Activated T-cell treated with anti-CD3 and anti-CD28 coated beads for 48 hours (primary cell): Measurements from ENCODE around the gene SARDH.
"Not testable (repeated sequence)": the region's sequence is repeated elsewhere in the genome, so short reads cannot be mapped to it uniquely, and the experiment has no call there.

Experiments used
- DNase-seq: peaks from one replicate; pipeline ENCODE4 v3.0.0-alpha.2; 2020; ENCODE audit warnings: low read depth

The SARDH gene

GRCh38 chr9:133775951-133776905 lies 38.1 kb upstream of the SARDH start:
- DNase-seq = no peak

- DNase-seq = no peak
These were observed 37.1 kb upstream of the SARDH start for GRCh38 chr9:133775291-133775690.

GRCh38 chr9:133774799-133775198 lies 36.6 kb upstream of the SARDH start:
- DNase-seq = no peak

- no peak for DNase-seq
These were observed 35.9 kb upstream of the SARDH start for GRCh38 chr9:133773889-133774655.

GRCh38 chr9:133772581-133772980 lies 34.4 kb upstream of the SARDH start:
- no peak for DNase-seq

- DNase-seq = no peak
These were observed 33.6 kb upstream of the SARDH start for GRCh38 chr9:133771486-133772482.

GRCh38 chr9:133770076-133770777 lies 32.1 kb upstream of the SARDH start:
- no peak for DNase-seq

GRCh38 chr9:133769511-133770075 lies 31.4 kb upstream of the SARDH start:
- DNase-seq = no peak

- no peak for DNase-seq
These were observed 30.8 kb upstream of the SARDH start for GRCh38 chr9:133768859-133769510.

- DNase-seq = no peak
These were observed 30.3 kb upstream of the SARDH start for GRCh38 chr9:133768371-133768858.

GRCh38 chr9:133767625-133768024 lies 29.5 kb upstream of the SARDH start:
- no peak for DNase-seq

GRCh38 chr9:133767008-133767407 lies 28.9 kb upstream of the SARDH start:
- no peak for DNase-seq

GRCh38 chr9:133766234-133766633 lies 28.1 kb upstream of the SARDH start:
- DNase-seq = not testable (repeated sequence)

- DNase-seq = no peak
These were observed 25.4 kb upstream of the SARDH start for GRCh38 chr9:133763272-133764183.

GRCh38 chr9:133762488-133763271 lies 24.5 kb upstream of the SARDH start:
- no peak for DNase-seq

GRCh38 chr9:133761641-133762248 lies 23.6 kb upstream of the SARDH start:
- no peak for DNase-seq

GRCh38 chr9:133760713-133761290 lies 22.6 kb upstream of the SARDH start:
- no peak for DNase-seq
